ENCODE measurements around the gene SETBP1.

Gene SETBP1

DNA sequence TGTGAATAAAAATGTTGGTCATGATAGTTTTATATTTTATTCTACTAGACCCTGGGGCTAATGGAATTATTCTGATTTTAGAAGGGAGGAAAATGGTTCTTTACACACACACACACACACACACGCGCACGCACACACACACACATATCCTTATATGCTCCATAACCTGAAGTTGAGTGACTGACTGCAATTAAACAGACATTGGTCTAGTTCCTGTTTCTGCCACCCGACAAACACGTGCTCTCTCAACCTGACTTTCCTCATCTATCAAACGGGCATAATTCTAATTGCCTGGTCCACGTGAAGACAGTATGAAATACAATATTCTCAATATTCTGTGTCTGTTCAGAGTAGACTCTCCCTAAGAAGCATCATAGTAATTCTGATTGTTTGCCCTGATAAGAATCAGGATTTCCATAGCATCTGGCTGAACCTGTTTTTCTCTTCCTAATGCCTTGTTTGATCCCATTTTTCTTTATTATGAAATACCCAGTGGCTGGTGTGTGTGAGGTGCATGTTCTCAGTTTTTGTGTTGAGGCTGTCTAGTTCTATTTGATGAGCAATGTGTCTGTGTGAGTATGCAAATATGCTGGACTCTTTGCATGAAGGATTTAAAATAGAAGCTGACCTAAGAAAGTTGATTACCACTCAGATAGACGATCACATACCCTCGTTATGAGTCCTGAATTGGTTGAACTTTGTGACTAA is 51.0 kb downstream of the SETBP1 start:
- no peak for DNase-seq (ENCODE audit: low spot score)

DNA sequence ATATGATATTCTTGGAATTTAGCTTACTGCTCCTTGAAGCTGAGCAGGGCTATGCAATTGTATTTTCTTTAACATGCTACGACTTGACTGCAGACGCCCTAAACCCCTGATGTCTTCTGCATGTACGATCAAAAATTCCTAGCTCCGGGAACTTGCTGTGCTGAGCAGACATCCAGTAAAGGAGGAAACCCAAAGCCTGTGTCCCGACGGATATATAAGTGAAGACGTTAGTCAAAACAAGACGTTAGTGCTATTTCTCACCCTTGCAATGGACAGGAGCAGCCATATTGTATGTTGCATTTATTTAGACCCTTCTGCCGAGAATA is 51.5 kb downstream of the SETBP1 start:
- DNase-seq (ENCODE audit: low spot score): no peak

DNA sequence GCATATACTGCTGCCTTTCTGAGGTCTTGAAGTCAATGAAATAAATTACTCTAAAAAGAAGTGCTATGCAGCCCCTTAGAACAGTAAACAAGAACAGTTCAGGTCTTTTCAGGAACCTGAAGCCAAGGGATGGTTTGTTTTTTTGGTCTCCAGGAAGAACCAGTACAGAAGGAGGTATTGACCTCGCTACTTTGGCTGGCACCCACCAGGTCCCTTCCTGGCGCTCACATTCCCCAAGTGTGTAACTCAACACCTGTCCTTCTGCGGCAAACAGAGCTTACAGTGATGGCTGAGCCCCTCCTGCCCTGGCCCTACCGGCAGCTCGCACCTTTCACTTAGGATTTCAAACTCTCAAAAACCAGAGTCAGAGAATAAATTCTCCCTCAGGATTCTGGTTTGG is 51.9 kb downstream of the SETBP1 start:
- DNase-seq (ENCODE audit: low spot score): no peak

DNA sequence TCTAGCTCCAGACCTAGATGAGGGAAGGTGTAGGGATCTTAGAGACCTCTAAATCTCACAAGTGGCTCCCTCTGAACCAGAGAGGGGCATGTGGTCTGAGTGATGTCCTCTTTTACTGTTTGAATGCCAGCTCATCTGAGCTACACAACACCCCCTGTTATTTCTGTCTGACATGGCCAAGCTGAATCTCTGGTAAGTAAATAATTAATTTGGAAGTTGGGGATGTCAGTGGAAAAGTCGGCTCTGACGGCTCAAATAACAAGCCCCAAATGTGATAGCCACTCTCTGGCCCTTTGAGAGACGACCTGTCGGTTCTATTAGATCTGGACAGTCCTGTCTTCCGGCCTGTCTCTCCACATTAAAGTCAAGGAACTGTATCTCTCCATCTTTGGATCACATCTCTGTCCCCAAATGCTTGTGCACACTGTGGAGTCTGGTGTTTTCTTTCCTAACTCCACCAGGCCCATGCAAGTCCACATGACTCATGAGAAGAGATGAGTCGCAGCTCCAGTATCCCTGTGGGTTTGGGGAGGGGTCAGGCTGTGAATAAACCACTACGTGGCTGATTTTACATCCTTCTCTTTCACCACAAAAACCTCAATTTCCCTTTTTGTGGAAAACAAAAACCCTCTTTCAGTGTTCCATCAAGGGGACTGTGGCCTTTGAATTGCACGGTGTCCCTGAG is 52.5 kb downstream of the SETBP1 start:
- DNase-seq (ENCODE audit: low spot score): peak; percentile 90

DNA sequence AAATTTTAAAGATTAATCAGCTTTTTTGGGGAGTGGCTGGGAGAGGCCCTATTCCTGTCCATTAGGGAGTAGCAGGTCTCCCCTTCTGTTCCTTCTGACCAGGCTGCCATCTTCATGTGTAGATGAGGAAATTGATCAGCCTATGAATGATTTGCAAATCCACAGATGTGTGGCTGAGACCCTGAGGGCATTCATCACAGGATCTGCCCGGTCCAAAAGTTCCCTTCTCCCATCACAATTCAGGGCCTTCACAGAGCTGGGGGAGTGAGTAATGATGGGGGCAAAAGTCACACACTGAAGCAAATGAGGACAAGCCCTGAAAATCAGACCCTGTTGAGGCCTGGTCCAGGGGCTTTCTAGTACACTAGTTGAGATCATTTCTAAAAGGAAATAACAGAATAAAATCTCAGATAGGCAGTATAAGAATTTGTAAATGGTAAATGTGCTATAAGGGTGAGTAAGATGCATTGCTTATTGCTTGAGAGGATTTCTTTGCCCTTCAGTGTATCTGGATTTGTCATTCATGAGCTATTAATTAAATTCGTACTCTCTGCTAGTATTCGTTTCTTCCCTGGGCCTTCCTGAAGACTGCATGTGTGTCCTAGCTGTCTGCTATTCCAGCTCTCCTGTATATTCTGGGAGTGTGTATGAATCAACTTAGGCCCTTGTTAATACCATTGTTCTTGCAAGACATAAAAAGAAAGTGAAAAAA is 53.2 kb downstream of the SETBP1 start:
- DNase-seq (ENCODE audit: low spot score): no peak

DNA sequence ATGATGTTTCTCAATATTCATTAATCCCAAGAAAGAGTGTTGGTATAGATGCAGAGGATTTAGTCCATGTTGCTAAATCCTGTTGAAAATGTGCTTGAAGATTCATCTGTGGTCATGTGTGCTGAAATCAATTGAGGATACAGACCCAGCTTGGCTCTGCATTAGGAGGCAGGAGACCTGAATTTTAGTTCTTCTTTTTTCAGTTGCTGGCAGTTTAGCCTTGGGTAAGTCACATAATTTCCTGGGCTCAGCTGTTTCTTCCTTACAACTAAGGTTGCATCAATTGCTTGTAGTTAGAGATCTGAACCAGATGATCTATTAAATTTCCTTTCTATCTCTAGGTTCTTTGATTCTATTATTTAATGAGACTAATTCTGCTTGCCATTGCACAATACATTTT is 54.4 kb downstream of the SETBP1 start:
- DNase-seq (ENCODE audit: low spot score): no peak

DNA sequence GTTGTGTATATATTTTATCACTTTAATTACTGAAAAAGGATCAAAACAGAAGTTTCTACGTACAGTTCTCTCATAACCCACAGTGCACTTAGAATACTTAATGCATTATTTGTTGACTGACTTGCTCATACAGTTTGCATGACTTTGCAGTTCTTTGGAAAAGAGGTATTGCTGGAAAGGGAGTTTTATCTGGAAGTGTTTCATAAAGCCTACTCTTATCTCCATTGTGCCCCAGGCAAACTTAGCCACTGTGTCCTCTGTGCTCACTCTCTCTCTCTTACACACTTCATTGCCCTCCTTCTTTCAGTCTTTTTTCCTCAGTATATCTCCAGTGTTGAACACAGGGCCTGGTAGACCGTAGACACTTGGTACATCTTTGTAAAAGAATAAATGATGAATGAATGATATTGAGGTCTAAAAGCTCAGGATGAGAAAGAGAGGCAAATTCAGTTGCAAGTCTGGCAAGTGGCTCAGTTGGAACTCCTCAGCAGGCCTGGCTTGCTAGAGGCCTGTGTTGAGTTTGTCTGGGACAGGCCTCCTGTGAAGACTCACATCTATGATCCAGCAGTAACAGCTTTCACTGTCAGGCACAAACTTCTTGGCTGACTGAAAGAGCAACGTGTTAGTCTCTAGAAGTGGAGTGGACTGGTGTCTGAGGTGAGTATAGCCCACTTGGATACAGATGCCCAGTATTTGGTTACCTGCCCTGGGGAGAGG is 56.1 kb downstream of the SETBP1 start:
- no peak for DNase-seq (ENCODE audit: low spot score)

DNA sequence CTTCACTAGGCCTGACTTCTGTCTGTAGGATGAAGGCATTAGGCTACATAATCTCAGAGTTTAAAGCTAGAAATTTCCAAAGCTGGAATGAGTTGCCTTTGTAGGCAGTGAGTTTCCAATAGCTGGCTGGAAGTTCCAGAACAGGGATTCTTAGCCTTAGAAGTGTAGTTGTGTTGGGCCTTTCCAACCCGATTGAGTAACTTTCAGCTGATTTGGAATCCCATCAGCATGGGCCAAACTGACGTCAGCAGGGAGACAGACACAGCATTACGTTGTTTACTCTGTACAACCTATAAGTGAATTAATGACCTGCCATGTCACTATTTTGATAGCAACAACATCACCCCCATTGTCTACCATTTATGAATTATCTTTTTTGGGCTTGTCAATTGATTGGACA is 56.9 kb downstream of the SETBP1 start:
- DNase-seq (ENCODE audit: low spot score): no peak

DNA sequence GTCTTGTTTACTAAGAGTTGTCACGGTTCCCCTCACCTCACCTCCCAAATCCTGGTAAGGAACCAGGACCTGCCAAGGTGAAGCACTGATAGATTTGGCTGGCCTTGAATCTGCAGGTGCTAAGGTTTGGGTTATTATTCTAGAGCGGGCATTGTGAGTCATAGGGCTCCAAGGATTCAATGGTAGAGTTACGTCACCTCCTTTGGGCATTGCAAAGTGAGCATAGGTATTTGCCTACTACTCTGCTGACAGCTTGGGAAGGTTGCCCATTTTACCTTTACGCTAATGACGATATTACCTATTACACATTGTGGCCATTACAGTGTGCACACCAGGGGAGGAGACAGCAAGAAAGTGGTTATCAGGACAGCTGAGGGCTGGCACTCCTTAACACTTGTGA is 59.3 kb downstream of the SETBP1 start:
- no peak for DNase-seq (ENCODE audit: low spot score)

DNA sequence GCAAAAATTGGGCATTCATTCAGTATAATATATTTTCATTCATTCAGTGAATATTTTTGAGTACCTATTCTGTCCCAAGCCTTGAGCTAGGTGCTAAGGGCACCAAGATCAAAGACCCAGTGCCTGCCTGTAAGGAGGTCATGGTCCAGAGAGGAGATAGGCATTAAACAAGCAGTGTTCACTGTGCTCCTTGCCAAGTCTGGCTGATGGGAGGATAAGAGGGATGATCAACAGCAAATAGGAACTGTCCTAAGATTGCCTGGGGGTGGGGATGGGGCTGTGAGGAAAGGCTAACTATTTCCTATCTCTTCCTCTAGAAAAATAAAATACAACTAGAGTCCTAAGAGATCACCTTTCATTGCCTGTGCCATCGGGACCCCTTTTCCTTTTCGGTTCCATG is 60.4 kb downstream of the SETBP1 start:
- DNase-seq (ENCODE audit: low spot score): no peak

DNA sequence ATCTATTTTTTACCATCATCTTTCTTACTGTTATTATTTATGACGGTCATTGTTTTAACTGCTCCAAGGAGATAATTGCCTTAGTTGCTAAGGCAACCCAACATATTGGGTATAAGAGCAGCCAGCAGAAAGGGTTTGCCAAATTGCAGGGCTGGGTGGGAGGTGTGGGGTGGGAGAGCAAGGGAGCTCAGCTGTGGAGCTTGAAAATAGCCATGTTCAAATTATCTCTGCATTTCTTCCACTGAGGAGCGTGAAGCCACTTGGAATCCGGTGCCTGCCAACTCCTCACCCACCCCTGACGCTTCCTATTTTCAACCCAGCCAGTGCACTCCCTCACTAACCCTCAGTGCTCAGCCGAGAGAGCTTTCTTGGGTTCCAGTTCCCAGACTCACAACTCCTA is 60.8 kb downstream of the SETBP1 start:
- DNase-seq (ENCODE audit: low spot score): no peak

DNA sequence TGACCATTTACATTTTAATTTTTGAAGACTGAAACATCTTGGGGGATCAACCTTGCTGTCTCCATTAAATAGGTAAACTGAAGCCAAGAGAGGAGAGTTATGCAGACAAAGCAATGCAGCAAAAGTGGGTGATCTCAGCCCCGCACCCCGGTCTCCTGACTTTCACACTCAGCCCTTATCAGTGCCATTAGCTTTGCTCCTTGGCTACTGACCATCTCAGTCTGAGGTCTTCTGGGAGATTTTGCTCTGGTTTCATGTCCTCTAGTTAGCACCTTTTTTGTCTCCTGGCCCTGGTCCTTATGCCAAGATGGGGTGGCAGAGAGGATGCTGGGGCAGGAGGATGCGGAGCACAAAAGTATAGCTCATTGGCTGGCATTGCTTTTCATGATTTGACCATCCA is 61.4 kb downstream of the SETBP1 start:
- no peak for DNase-seq (ENCODE audit: low spot score)

DNA sequence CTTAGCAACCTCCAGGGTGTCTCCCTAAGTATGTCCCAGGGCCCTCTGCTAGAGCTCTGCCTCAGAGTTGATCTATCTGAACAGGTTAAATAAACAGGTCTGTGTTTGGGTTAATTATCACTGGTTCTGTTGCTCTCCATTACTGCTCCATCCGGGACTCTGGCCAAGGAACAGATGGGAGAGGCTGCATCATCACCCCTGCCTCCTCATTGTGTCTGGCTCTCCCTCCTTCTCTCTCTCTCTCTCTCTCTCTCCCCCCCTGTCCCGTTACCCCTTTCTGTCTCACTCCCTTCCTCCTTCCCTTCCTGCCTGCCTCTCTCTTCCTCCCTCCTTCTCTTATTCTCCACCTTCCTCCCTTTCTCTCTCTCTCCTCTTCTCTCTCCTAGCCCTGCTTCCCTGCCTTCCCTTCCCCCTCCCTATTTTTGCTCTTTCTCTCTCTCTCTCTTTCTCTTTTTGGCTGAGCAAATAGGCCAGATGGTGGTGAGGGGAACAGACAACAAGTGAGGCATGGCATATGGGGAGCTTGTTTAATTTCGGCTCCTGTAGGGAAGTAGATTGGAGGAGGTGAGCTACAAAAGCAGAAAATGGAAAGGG is 62.1 kb downstream of the SETBP1 start:
- DNase-seq (ENCODE audit: low spot score): peak; percentile 62

DNA sequence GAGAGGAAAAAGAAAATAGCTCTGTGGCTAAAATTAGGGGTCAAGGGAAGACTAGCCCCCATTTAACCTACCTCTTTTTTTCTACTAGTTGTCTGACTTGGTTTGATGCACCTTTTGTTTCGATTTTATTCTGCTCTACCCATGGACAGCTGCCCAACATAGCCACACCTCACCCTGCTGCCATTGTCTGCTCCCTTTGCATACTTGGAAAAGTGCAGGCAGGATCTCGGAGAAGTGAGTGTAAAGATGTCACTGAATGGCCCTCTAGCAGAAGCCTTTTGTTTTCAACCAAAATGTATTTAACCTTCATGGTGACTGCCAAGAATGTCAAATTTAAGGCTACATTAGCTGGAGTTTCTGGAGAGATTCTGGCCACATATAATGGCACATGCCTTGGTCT is 62.9 kb downstream of the SETBP1 start:
- DNase-seq (ENCODE audit: low spot score): no peak

DNA sequence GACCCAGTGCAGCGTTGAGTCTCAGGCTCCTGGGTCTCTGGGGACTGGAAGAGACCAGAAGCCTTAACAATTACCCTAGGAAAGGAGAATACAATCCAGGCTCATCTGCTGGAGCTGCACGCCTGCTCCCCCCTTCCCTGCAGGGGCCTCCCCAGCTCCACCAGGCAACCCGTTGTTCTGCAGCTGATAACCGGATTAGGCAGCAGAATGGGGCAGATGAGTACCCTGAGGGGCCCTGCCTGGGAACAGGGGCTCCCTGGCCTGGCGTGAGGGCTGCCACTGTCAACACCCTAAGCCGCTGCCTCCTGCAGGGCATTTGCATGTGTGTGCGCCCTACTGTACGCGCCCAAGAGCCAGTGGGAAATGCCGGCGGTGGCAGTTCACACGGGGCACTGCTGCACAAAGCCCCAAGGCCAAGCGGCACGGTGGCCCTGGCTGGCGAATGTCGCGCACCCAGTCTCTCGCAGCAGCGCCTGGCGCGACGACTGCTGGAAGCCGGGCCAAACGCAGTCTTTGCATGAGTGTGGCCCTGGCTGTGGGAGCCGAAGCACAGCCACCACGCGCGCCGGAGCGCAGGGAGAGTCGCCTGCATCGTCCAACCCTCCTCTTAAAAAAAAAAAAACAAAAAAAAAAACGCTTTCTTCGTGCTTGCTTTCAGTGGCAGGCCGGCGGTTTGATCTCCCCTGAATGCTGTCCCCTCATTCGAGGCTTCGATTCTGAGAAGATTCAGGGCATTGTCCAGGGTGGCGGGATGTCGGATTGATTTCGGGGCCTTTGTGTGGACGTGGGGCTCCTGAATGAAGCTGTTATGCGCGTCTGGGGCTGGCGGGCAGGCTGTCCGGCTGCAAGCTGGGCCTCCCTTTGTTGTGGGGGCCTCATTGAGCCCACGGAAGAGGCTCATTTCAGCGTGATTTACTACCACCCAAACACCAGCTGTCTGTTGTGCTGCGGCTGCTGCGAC is 63.8 kb downstream of the SETBP1 start:
- DNase-seq (ENCODE audit: low spot score): no peak

DNA sequence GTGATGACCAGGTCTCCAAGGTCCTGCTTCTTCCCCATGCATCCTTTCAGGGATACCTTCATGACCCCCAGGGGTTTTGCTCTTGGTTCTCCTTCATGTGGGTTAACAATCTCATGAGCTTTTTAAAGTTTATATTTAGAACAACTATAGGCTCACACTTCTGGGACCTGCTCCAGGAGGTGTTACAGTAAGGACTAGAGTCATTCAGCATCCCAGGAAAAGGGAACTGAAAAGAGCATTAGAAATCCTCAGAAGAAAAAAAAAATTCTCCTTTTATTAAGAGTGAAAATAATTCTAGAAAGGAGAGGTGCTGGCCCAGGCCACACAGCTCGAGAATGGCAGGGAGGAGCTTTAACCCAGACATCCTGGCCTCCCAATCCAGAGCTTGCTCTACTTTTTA is 66.5 kb downstream of the SETBP1 start:
- no peak for DNase-seq (ENCODE audit: low spot score)

DNA sequence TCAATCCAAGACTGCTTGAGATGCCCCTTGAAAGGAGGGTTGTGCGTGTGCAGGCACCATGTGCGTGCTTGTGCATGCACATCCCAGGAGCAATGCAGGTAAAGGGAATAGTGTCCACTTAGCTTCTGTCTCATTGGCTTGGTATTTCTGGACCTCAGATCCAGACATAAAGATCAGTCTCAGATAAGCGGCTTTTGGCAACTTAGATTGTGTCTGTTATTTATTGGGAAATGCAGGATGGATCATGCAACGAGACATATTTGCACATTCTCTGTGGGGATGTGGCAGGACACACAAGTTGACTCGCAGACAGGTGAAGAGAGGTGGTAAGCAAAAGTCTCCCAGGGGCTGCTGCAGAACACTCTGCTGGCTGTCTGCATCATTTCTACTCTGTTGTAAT is 67.9 kb downstream of the SETBP1 start:
- no peak for DNase-seq (ENCODE audit: low spot score)

DNA sequence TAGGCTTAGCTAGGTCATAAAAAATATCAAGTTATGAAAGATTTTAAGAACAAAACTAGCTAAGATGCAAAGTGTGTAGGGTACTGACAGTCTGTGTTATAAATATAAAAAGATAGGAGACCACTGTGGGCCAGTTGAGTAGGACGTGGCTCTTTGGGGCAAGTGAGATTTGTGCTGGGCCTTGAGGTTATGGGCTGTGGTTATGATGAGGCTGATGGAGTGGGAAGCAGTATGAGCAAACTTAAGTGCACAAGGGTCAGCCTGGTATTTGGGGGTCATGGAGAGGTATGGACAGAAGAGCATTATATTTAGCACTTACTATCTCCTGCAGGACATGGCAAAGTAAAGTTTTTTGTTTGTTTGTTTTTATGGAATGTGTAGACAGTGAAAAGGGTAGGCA is 70.1 kb downstream of the SETBP1 start:
- no peak for DNase-seq (ENCODE audit: low spot score)

DNA sequence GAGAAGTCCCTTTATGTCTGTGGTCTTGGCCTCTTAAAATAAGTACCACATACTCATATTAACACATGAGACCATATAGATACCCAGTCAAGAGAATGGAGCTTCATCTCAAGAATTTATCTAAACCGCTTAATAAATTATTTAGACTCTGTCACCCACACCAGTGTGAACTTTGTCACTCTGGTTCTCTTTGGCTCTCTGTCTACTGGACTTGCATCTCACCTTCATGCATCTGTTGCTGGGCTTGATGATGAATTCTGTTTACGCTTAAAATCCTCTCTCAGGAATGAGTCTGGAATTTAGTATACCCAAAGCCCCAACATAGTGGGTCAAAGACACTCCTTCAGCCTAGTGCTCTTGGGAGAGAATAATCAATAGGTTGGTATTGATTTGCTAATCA is 73.9 kb downstream of the SETBP1 start:
- DNase-seq (ENCODE audit: low spot score): no peak

DNA sequence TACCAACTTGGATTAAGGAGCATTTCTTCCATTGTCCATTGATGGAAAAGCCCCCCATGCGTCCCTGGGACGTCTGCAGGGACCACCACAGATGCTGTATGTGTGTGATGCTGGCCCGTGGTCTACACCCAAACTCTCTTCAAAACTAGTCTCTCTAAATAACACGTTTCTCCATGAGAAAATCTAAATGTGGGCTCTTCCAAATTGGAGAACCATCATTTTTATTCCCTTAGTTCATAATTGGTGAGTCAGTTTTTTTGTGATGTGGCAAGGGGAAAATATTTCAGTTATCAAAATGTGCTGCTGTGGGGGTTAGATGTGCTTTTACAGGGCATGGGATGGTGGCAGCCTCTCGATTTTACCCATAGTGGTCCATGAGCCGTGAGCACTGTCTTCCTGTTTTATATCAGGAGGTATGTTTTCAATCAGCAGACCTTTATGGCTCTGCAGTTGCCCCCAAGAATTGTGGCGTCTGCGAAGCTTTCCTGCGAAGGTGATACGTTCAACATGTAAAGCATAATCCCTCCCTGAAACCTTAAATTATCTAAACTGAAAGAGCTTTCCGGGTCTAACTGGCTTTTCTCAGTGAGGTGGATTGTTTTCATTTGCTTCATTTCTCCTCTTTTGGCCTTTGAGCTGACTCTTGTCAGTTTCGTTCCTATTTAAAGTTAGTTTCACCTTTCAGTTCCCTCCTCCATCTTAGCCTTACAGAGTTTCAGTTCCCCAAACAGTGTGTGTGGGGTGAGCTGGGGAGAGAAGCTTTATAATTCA is 78.4 kb downstream of the SETBP1 start:
- DNase-seq (ENCODE audit: low spot score): no peak

DNA sequence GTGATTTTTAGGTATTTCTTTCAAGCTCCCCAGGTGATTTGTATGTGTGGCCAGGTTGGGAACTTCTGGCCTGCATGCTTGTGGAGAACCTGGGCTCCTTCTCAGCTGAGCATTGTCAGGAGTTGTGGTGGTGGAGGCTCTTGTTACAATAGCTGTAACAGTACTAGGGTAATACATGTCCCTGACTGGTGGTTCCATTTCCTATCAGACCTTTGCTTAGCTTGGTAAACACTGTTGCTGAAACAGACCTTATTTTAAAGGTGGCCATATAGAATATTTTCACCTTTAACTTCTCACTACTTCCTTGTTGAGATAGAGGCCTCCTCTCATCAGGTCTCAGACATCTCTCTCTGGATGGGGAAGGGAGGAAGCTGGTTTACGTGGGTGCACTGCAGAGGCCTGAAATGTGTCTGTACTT is 79.2 kb downstream of the SETBP1 start:
- no peak for DNase-seq (ENCODE audit: low spot score)

Data from AG08395 (cell line).